ENCODE results near the gene NIPBL. TPM values are rescaled to one million over a fixed set of nuclear protein-coding genes. Genes with fewer than 3 reads are reported as not detected.

The NIPBL gene
- polyA plus RNA-seq, 4 donors: 10.8 to 37.5 (median 14.6) TPM

GRCh38 chr5:37112383-37112991 is 235.9 kb downstream of the NIPBL start:
- Histone ChIP-seq H3K27me3 (ENCODE audit: control insufficient read depth in 3 of 3, insufficient read depth in 3 of 3, low read length in 3 of 3) (no peaks in the 10 kb centered on the region), H3K36me3 (ENCODE audit: control insufficient read depth in 3 of 3, insufficient read depth in 2 of 3, low read depth in 1 of 3, low read length in 3 of 3) (peaks cover 0 to 20% (median 0%) of the 10 kb centered on the region in 3 donors), H3K4me1 (ENCODE audit: control insufficient read depth in 3 of 3, insufficient read depth in 2 of 3, low read depth in 1 of 3, low read length in 2 of 3) (peaks cover 0 to 5% (median 3%) of the 10 kb centered on the region in 3 donors), H3K9me3 (ENCODE audit: control insufficient read depth in 2 of 2, insufficient read depth in 1 of 2, low read depth in 1 of 2, low read length in 1 of 2) (no peaks in the 10 kb centered on the region), H3K27ac (ENCODE audit: low read depth in 1 of 3, low read length in 2 of 3) (no peak overlapping the region), H3K4me3 (ENCODE audit: low read depth in 1 of 3, low read length in 3 of 3) (no peak overlapping the region)
- DNase-seq (no peak), FAIRE-seq (no peak)
- WGBS, 3 donors: 84 to 96% (median 91%) methylated on average over 3 of the region's 3 CpGs
